SIG-M5 treated with dmso at 0.1 percent for 504 hours (cell line): ENCODE data around the gene DNAJA3.

ENCODE experiments used
- DNase-seq: peaks from one replicate; lab custom pipeline; 2025; ENCODE audit not compliant: unreplicated experiment; lab: John Stamatoyannopoulos, UW

The DNAJA3 gene

DNA sequence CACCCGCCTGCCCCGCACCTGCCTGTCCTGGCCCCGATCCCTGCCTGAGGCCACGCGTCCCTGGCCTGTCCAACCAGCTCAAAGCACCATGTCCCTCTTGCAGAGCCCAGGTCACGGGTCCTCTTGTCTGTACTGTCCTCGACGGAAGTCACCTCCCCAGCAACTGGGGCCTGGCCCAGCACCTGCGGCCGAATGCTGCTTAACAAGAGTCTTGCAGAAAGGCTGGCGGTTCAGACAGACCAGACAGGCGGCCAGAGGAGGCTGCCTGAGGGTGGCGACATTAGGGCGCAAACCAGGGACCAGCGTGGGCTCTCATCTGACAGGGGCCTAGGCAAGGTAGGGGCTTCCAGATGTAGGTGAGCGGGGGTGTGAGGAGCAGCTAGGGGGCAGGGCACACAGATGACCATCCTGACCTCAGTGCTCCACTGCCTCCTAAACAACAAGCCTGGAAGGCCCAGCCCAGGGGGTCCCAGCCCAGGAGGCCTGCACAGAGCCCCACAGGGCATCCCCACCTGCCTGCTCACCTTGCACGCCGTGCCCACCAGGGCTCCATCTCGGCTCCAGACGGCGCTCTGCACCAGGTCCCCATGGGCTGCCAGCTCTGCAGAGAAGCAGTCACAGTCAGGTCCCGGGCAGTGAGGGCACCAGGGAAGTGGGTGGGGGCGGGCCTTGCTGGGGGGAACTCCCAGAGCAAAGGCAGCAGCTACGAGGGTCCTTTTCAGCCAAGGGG, 20.5 kb upstream of the DNAJA3 start:
- no peak for DNase-seq

- DNase-seq = no peak
Measured at GRCh38 chr16:4407543-4408322, 17.9 kb upstream of the DNAJA3 start.

GRCh38 chr16:4408323-4408690, 17.4 kb upstream of the DNAJA3 start:
- DNase-seq = no peak

- no peak for DNase-seq
Measured at GRCh38 chr16:4409081-4409932, 16.4 kb upstream of the DNAJA3 start.

- DNase-seq = no peak
Measured at GRCh38 chr16:4410335-4411075, 15.2 kb upstream of the DNAJA3 start.

GRCh38 chr16:4411684-4412083, 14.0 kb upstream of the DNAJA3 start:
- DNase-seq = no peak

GRCh38 chr16:4412159-4412558, 13.5 kb upstream of the DNAJA3 start:
- no peak for DNase-seq

DNA sequence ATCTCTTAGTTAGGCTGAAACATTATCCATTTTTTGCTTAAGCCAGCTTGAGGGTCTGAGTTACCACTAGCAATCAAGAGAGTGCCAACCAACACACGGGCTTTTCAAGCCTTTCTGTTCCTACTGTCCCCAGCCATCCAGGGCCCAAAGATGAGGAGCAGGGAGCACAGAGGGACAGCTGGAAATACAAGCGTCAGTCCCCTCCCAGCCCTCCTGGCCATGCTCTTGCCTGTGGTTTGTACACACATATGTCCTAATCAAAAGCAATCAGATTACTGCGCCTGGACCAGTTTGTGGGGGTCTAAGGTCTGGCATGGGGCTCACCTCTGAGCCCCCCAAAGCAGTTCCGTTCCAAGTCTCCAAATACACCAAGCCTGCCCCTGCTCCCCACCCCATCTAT, 12.8 kb upstream of the DNAJA3 start:
- no peak for DNase-seq

- DNase-seq = no peak
Measured at GRCh38 chr16:4414187-4414917, 11.3 kb upstream of the DNAJA3 start.

DNA sequence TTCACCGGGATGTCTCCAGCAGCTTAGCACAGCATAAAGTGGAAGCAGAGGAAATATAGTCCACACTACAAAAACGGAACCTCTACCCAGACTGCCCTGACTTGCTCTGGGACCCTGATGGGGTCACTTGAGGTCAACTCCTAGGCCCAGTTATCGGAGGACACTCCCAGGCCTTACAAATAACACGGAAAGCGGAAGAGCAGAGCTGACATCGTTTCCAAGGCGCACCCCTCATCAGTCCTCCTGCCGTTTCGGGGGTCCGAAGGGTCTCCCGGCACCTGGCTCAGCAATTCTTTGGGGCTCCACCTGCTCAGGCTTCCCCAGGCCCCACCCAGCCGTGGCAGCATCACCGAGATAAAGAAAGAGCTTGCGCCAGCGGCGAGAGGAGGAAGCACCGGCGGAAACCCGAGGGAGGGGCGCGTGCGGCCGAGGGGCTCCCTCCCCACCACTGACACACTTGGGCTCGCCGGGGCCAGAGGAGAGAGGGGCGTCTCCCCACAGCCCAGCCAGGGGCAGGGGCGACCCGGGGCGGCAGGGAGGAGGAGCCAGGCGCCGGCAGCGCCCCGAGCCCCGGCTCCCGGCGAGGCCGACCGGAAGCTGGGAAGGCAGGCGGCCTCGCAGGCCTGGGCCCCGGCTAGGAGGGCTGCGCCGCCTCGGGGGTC, 10.0 kb upstream of the DNAJA3 start:
- DNase-seq = peak; percentile 84

GRCh38 chr16:4416200-4417032, 9.3 kb upstream of the DNAJA3 start, which contains the start of gene CORO7:
Gene CORO7 (minus strand): TSS chr16:4416596. CDS start chr16:4416518, 78 bp downstream.
- DNase-seq = peak; percentile 84

- DNase-seq = no peak
Measured at GRCh38 chr16:4419402-4419959, 6.2 kb upstream of the DNAJA3 start.

- peak; percentile 68 for DNase-seq
Measured at GRCh38 chr16:4420505-4421105, 5.1 kb upstream of the DNAJA3 start.

- no peak for DNase-seq
Measured at GRCh38 chr16:4426021-4426684, 485 bp downstream of the DNAJA3 start.

GRCh38 chr16:4426722-4427372, 1.2 kb downstream of the DNAJA3 start:
- DNase-seq = no peak

DNA sequence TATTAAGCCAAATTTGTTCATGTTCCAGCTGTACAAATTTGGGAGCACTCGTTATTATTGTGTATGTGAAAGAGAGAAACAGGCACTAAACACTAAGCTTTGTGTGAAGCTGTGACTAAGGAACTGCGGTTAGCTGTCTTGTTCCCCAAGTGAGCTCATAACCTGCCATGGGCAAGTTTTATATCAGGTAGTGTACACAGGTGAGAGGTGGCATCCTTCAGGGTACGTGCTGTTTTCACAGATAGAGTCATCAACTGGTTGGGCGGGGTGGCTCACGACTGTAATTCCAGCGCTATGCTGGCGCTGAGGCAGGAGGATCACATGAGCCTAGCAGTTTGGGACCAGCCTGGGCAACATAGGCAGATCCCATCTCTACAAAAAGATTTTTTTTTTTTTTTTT, 2.8 kb downstream of the DNAJA3 start:
- DNase-seq = no peak

GRCh38 chr16:4431023-4431422, 5.4 kb downstream of the DNAJA3 start:
- DNase-seq = no peak
